WTC11 (cell line): ENCODE measurements around the gene CS. TPM values are rescaled to one million over a fixed set of nuclear protein-coding genes. Genes with fewer than 3 reads are reported as not detected.

Experiments
- CTCF ChIP-seq: fragments of 200-600 bp; IDR thresholded peaks from 2 replicates; pipeline ENCODE4 v1.8.0; 2022; ENCODE audit warnings: antibody characterized with exemption
- ELF4 ChIP-seq: sonication (generic); formaldehyde crosslinking; IDR thresholded peaks from 2 replicates; pipeline ENCODE4 v1.8.1; 2022; ENCODE audit warnings: low read depth, mild to moderate bottlenecking, moderate library complexity, missing genetic modification reagents
- GABPB1 ChIP-seq: sonication (generic); formaldehyde crosslinking; IDR thresholded peaks from 2 replicates; pipeline ENCODE4 v1.8.1; 2023; ENCODE audit warnings: mild to moderate bottlenecking, missing genetic modification reagents
- JAZF1 ChIP-seq: fragments of 250-450 bp; sonication (Bioruptor Pico); IDR thresholded peaks from 2 replicates; pipeline ENCODE4 v1.9.0; 2021; ENCODE audit warnings: moderate library complexity, mild to moderate bottlenecking, inconsistent platforms
- NFATC4 ChIP-seq: fragments of 250-450 bp; sonication (Bioruptor Pico); IDR thresholded peaks from 2 replicates; pipeline ENCODE4 v1.9.0; 2021; ENCODE audit warnings: mild to moderate bottlenecking
- SP1 ChIP-seq: sonication (generic); formaldehyde crosslinking; conservative IDR thresholded peaks from 2 replicates; pipeline ENCODE4 v1.8.1; 2022; ENCODE audit warnings: missing genetic modification reagents
- TEAD4 ChIP-seq: sonication (generic); formaldehyde crosslinking; IDR thresholded peaks from 2 replicates; pipeline ENCODE4 v1.8.0; 2022; ENCODE audit warnings: mild to moderate bottlenecking, missing genetic modification reagents
- ZBTB43 ChIP-seq: sonication (generic); formaldehyde crosslinking; IDR thresholded peaks from 2 replicates; pipeline ENCODE4 v1.8.1; 2023; ENCODE audit warnings: mild to moderate bottlenecking, missing genetic modification reagents
- ZMAT4 ChIP-seq: fragments of 250-450 bp; sonication (Bioruptor Pico); IDR thresholded peaks from 2 replicates; pipeline ENCODE4 v1.9.0; 2021; ENCODE audit warnings: mild to moderate bottlenecking
- ZNF138 ChIP-seq: sonication (generic); formaldehyde crosslinking; conservative IDR thresholded peaks from 2 replicates; pipeline ENCODE4 v1.8.1; 2022; ENCODE audit warnings: mild to moderate bottlenecking, moderate library complexity, missing genetic modification reagents
- ZNF512 ChIP-seq: sonication (generic); formaldehyde crosslinking; IDR thresholded peaks from 2 replicates; pipeline ENCODE4 v1.8.1; 2022; ENCODE audit warnings: missing genetic modification reagents, borderline replicate concordance
- ZSCAN18 ChIP-seq: fragments of 250-450 bp; sonication (Bioruptor Pico); IDR thresholded peaks from 2 replicates; pipeline ENCODE4 v2.1.2; 2022; ENCODE audit warnings: mild to moderate bottlenecking, moderate library complexity
- total RNA-seq: library from RNA; stranded (reverse); gene quantifications from 3 replicates; pipeline ENCODE4 v1.2.3, GENCODE V29; 2021
- TF ChIP-seq, protein P1 (sequence below): fragments of 250-450 bp; sonication (Bioruptor Pico); IDR thresholded peaks from 2 replicates; pipeline ENCODE4 v1.9.0; 2021; ENCODE audit warnings: mild to moderate bottlenecking
- TF ChIP-seq, protein P2 (sequence below): sonication (generic); formaldehyde crosslinking; IDR thresholded peaks from 2 replicates; pipeline ENCODE4 v1.8.1; 2023; ENCODE audit warnings: mild to moderate bottlenecking, missing genetic modification reagents, moderate library complexity
- TF ChIP-seq, protein P3 (sequence below): sonication (generic); formaldehyde crosslinking; IDR thresholded peaks from 2 replicates; pipeline ENCODE4 v1.8.1; 2022; ENCODE audit warnings: mild to moderate bottlenecking, moderate library complexity, missing genetic modification reagents

Gene CS
- total RNA-seq, 1 experiment from 2014 or later, result 275 TPM

DNA sequence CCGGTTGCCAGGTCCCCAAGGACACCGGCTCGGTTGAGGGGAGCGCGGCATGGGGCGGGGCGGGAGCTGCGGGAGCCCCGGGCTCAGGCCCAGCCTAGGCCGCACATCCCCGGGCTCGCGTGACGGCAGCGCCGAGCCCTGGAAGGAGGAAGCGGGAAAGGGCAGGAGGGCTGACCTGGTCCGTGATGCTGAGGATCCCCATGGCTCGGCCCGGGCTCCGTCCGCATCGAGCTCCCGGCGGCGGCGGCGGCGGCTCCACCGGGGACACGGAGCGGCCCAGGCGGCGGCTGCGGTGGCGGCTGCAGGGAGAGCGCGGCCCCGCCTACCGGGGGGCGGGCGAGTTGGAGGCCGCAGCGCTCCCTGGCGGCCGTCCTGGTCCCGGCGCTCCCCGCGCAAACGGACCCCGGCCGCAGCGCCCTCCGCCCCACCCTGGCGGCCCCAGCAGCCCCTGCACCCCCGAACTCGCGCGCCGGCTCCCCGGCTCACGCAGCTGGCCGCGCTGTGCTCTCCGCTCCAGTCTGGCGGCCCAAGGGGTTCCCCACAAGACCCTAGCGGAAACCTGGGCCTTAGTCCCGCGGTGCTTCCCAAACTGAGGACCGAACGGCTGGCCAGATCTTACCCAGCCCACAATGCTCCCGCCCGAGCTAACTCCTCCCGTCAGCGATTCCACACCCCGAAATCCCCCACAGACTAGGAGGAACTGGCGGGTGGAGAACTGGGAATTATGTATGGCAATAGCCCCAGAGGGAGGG lies 41.9 kb downstream of the CS start, which contains the start of gene ANKRD52 (continued):
- TF ChIP-seq, protein P1, sequence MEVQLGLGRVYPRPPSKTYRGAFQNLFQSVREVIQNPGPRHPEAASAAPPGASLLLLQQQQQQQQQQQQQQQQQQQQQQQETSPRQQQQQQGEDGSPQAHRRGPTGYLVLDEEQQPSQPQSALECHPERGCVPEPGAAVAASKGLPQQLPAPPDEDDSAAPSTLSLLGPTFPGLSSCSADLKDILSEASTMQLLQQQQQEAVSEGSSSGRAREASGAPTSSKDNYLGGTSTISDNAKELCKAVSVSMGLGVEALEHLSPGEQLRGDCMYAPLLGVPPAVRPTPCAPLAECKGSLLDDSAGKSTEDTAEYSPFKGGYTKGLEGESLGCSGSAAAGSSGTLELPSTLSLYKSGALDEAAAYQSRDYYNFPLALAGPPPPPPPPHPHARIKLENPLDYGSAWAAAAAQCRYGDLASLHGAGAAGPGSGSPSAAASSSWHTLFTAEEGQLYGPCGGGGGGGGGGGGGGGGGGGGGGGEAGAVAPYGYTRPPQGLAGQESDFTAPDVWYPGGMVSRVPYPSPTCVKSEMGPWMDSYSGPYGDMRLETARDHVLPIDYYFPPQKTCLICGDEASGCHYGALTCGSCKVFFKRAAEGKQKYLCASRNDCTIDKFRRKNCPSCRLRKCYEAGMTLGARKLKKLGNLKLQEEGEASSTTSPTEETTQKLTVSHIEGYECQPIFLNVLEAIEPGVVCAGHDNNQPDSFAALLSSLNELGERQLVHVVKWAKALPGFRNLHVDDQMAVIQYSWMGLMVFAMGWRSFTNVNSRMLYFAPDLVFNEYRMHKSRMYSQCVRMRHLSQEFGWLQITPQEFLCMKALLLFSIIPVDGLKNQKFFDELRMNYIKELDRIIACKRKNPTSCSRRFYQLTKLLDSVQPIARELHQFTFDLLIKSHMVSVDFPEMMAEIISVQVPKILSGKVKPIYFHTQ (CRISPR knock-in tag), result no peak
- TF ChIP-seq ZNF512, result no peak
- no peak for TF ChIP-seq TEAD4 (CRISPR knock-in tag)
- peak; percentile 61 for TF ChIP-seq CTCF
- TF ChIP-seq JAZF1 (CRISPR knock-in tag), result no peak
- TF ChIP-seq NFATC4 (CRISPR knock-in tag), result no peak
- TF ChIP-seq ZSCAN18 (CRISPR knock-in tag), result no peak
- TF ChIP-seq, protein P2, sequence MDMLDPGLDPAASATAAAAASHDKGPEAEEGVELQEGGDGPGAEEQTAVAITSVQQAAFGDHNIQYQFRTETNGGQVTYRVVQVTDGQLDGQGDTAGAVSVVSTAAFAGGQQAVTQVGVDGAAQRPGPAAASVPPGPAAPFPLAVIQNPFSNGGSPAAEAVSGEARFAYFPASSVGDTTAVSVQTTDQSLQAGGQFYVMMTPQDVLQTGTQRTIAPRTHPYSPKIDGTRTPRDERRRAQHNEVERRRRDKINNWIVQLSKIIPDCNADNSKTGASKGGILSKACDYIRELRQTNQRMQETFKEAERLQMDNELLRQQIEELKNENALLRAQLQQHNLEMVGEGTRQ, result no peak
- TF ChIP-seq ELF4 (CRISPR knock-in tag), result no peak
- TF ChIP-seq ZNF138 (CRISPR knock-in tag), result no peak
- no peak for TF ChIP-seq GABPB1 (CRISPR knock-in tag)
- TF ChIP-seq ZMAT4 (CRISPR knock-in tag), result no peak
- TF ChIP-seq, protein P3, sequence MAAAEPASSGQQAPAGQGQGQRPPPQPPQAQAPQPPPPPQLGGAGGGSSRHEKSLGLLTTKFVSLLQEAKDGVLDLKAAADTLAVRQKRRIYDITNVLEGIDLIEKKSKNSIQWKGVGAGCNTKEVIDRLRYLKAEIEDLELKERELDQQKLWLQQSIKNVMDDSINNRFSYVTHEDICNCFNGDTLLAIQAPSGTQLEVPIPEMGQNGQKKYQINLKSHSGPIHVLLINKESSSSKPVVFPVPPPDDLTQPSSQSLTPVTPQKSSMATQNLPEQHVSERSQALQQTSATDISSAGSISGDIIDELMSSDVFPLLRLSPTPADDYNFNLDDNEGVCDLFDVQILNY (CRISPR knock-in tag), result peak; percentile 51; the same call in 1 of the 2 replicates
- TF ChIP-seq ZBTB43, result no peak
- peak; percentile 92 for TF ChIP-seq SP1 (CRISPR knock-in tag)
